ENCODE data around the gene KRT83. TPM values are rescaled to one million over a fixed set of nuclear protein-coding genes. Genes with fewer than 3 reads are reported as not detected.

KRT83 gene
- total and polyA plus RNA-seq, 4 donors = not detected

- no peak for TF ChIP-seq CTCF (IDR thresholded peaks at IDR 0.05; ENCODE audit: control extremely low read depth, extremely low read depth)
- Histone ChIP-seq H3K9me3 (ENCODE audit: control insufficient read depth in 4 of 4, insufficient read depth in 3 of 4, low read length in 3 of 4) (peaks cover 0 to 3% (median 0%) of the 10 kb centered on the region in 4 donors), H3K27ac (ENCODE audit: low read depth in 1 of 2, low read length in 1 of 2) (no peak overlapping the region), H3K4me1 (ENCODE audit: control insufficient read depth in 5 of 5, insufficient read depth in 5 of 5, low read length in 5 of 5) (peaks cover 0 to 14% (median 5%) of the 10 kb centered on the region in 5 donors), H3K9ac (ENCODE audit: insufficient read depth in 1 of 2, low read length in 2 of 2) (no peak overlapping the region), H3K36me3 (ENCODE audit: control insufficient read depth in 4 of 4, insufficient read depth in 4 of 4, low read length in 4 of 4) (no peaks in the 10 kb centered on the region), H3K27me3 (ENCODE audit: control insufficient read depth in 3 of 3, insufficient read depth in 3 of 3, low read length in 2 of 3) (peaks cover 0 to 10% (median 0%) of the 10 kb centered on the region in 3 donors), H3K4me3 (no peak overlapping the region)
- DNase-seq (no peak), ATAC-seq (ENCODE audit: insufficient read depth, low FRiP score) (no peak)
- 65 to 73% methylated on average over 3 of the region's 3 CpGs for WGBS, 2 donors
Measured at GRCh38 chr12:52368508-52368907, 47.3 kb upstream of the KRT83 start.

- ATAC-seq (ENCODE audit: insufficient read depth, low FRiP score) = no peak
- Histone ChIP-seq H3K9ac (ENCODE audit: insufficient read depth in 1 of 2, low read length in 2 of 2) (no peak overlapping the region), H3K27ac (ENCODE audit: low read depth in 1 of 2, low read length in 1 of 2) (no peak overlapping the region), H3K27me3 (ENCODE audit: control insufficient read depth in 3 of 3, insufficient read depth in 3 of 3, low read length in 2 of 3) (peaks cover 0 to 10% (median 0%) of the 10 kb centered on the region in 3 donors), H3K9me3 (ENCODE audit: control insufficient read depth in 4 of 4, insufficient read depth in 3 of 4, low read length in 3 of 4) (peaks cover 0 to 3% (median 0%) of the 10 kb centered on the region in 4 donors), H3K4me1 (ENCODE audit: control insufficient read depth in 5 of 5, insufficient read depth in 5 of 5, low read length in 5 of 5) (peaks cover 0 to 14% (median 5%) of the 10 kb centered on the region in 5 donors), H3K36me3 (ENCODE audit: control insufficient read depth in 4 of 4, insufficient read depth in 4 of 4, low read length in 4 of 4) (no peaks in the 10 kb centered on the region), H3K4me3 (no peak overlapping the region)
- TF ChIP-seq CTCF (IDR thresholded peaks at IDR 0.05; ENCODE audit: control extremely low read depth, extremely low read depth) = no peak
- DNase-seq = no peak
- 79 to 85% methylated on average over 6 of the region's 6 CpGs for WGBS, 2 donors
Measured at GRCh38 chr12:52367876-52368275, 46.7 kb upstream of the KRT83 start.

GRCh38 chr12:52366738-52367485 lies 45.7 kb upstream of the KRT83 start, which contains the start of gene KRT85:
KRT85 (minus strand) TSS chr12:52367481; CDS start chr12:52367405, 76 bp downstream.
- Histone ChIP-seq H3K9me3 (ENCODE audit: control insufficient read depth in 4 of 4, insufficient read depth in 3 of 4, low read length in 3 of 4) (peaks cover 0 to 3% (median 0%) of the 10 kb centered on the region in 4 donors), H3K4me3 (no peak within 1 kb of the TSS), H3K36me3 (ENCODE audit: control insufficient read depth in 4 of 4, insufficient read depth in 4 of 4, low read length in 4 of 4) (no peaks in the 10 kb centered on the region), H3K27me3 (ENCODE audit: control insufficient read depth in 3 of 3, insufficient read depth in 3 of 3, low read length in 2 of 3) (peaks cover 0 to 10% (median 0%) of the 10 kb centered on the region in 3 donors), H3K9ac (ENCODE audit: insufficient read depth in 1 of 2, low read length in 2 of 2) (no peak within 1 kb of the TSS), H3K27ac (ENCODE audit: low read depth in 1 of 2, low read length in 1 of 2) (no peak within 1 kb of the TSS), H3K4me1 (ENCODE audit: control insufficient read depth in 5 of 5, insufficient read depth in 5 of 5, low read length in 5 of 5) (peaks cover 0 to 11% (median 5%) of the 10 kb centered on the region in 5 donors)
- no peak for TF ChIP-seq CTCF (IDR thresholded peaks at IDR 0.05; ENCODE audit: control extremely low read depth, extremely low read depth)
- DNase-seq = no peak
- 79 to 89% methylated on average over 42 of the region's 42 CpGs for WGBS, 2 donors
- no peak for ATAC-seq (ENCODE audit: insufficient read depth, low FRiP score)
